ACC112 (cell line): Measurements from ENCODE around the gene ANGPTL3.
"Not testable (repeated sequence)": the region's sequence is repeated elsewhere in the genome, so short reads cannot be mapped to it uniquely, and the experiment has no call there.

Experiments used
- H2AFZ ChIP-seq: fragments of 200-600 bp; sonication (generic); one replicate; pipeline ENCODE4 v1.6.0; 2017; ENCODE audit warnings: antibody characterized with exemption, low read length; ENCODE audit not compliant: unreplicated experiment
- H3K27ac ChIP-seq: fragments of 200-600 bp; sonication (generic); 2 replicates; pipeline ENCODE4 v1.5.1; 2014; ENCODE audit warnings: low read depth, mild to moderate bottlenecking, antibody characterized with exemption, low read length, moderate library complexity
- H3K27me3 ChIP-seq: fragments of 200-600 bp; sonication (generic); 2 replicates; pipeline ENCODE4 v1.6.1; 2014; ENCODE audit warnings: mild to moderate bottlenecking, antibody characterized with exemption, low read length, moderate library complexity, mixed read lengths; ENCODE audit not compliant: insufficient read depth
- H3K36me3 ChIP-seq: fragments of 200-600 bp; sonication (generic); 2 replicates; pipeline ENCODE4 v1.6.1; 2016; ENCODE audit warnings: mild to moderate bottlenecking, antibody characterized with exemption, low read length, moderate library complexity, mixed read lengths; ENCODE audit not compliant: insufficient read depth
- H3K4me1 ChIP-seq: fragments of 200-600 bp; sonication (generic); one replicate; pipeline ENCODE4 v1.6.1; 2016; ENCODE audit warnings: low read length, mixed read lengths; ENCODE audit not compliant: insufficient read depth, unreplicated experiment, control insufficient read depth
- H3K4me3 ChIP-seq: fragments of 200-600 bp; sonication (generic); 2 replicates; pipeline ENCODE4 v1.5.1; 2014; ENCODE audit warnings: mild to moderate bottlenecking, low read depth, low read length
- H3K79me2 ChIP-seq: fragments of 200-600 bp; sonication (generic); one replicate; pipeline ENCODE4 v1.6.0; 2016; ENCODE audit warnings: low read length; ENCODE audit not compliant: control insufficient read depth, unreplicated experiment, insufficient read depth

Gene ANGPTL3

GRCh38 chr1:62590255-62590969, 6.9 kb upstream of the ANGPTL3 start:
- no peaks in the 10 kb centered on the region for H3K79me2 ChIP-seq
- H3K4me3 ChIP-seq: no peak overlapping the region
- H2AFZ ChIP-seq: no peak overlapping the region
- peaks cover 5% of the 10 kb centered on the region for H3K4me1 ChIP-seq
- H3K36me3 ChIP-seq: peaks cover 9% of the 10 kb centered on the region; the same call in 1 of the 2 replicates
- no peaks in the 10 kb centered on the region for H3K27me3 ChIP-seq
- no peak overlapping the region for H3K27ac ChIP-seq

DNA sequence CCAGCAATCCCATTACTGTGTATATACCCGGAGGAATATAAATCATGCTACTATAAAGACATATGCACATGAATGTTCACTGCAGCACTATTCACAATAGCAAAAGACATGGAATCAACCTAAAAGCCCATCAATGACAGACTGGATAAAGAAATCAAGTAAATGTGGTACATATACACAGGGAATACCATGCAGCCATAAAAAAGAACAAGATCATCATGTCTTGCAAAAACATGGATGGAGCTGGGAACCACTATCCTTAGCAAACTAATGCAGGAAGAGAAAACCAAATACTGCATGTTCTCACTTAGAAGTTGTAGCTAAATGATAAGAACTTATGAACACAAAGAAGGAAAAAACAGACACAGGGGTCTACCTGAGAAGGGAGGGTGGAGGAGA, 6.4 kb upstream of the ANGPTL3 start:
- H3K36me3 ChIP-seq: peaks cover 7% of the 10 kb centered on the region; the same call in 1 of the 2 replicates
- no peaks in the 10 kb centered on the region for H3K79me2 ChIP-seq
- H3K27me3 ChIP-seq: no peaks in the 10 kb centered on the region
- no peak overlapping the region for H3K4me3 ChIP-seq
- no peak overlapping the region for H3K27ac ChIP-seq
- peaks cover 5% of the 10 kb centered on the region for H3K4me1 ChIP-seq
- no peak overlapping the region for H2AFZ ChIP-seq

DNA sequence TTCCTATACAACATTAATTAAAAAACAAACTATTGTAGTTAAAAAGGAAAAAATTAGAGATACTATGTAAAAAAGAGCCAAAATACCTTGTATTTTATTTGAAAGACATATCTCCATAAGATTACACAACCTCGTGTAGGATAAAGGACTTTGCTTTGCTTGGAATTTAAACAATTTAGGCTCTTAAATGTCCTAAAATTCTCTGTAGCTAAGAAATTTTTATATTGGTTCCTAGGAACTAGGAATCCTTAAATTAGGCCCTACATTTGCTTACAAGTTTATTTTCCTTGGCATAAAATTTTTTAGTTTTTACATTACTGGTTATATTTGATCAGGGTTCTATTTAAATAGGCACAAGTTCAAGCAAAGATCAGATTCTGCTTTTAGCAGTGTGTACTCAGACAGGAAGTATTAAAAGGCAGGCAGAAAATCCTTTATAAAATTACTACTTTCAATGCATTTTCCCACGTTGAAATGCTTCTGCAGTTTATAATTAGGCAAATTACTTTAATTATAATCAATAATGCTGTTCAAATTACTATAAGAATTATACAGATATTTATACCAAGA, 3.4 kb upstream of the ANGPTL3 start:
- Histone ChIP-seq H3K36me3 (no peaks in the 10 kb centered on the region), H3K27me3 (no peaks in the 10 kb centered on the region), H3K4me1 (peaks cover 3% of the 10 kb centered on the region), H3K4me3 (no peak overlapping the region), H2AFZ (no peak overlapping the region), H3K79me2 (no peaks in the 10 kb centered on the region), H3K27ac (no peak overlapping the region)

DNA sequence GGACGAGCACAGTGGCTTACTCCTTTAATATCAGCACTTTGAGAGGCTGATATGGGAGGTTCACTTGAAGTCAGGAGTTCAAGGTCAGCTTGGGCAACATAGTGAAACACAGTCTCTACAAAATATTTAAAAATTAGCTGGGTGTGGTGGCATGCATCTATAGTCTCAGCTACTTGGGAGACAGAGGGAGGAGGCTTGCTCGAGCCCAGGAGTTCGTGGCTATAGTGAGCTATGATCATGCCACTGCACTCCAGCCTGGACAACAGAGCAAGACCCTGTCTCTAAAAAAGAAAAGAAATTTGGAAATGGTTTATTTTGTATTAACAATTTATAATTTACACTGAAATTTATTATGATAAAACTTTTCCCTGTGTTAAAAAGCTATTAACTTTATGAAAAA, 1.7 kb upstream of the ANGPTL3 start:
- no peaks in the 10 kb centered on the region for H3K4me1 ChIP-seq
- H3K27ac ChIP-seq: no peak overlapping the region
- no peaks in the 10 kb centered on the region for H3K27me3 ChIP-seq
- H3K36me3 ChIP-seq: no peaks in the 10 kb centered on the region
- H3K79me2 ChIP-seq: no peaks in the 10 kb centered on the region
- H2AFZ ChIP-seq: no peak overlapping the region
- H3K4me3 ChIP-seq: no peak overlapping the region

GRCh38 chr1:62599044-62599443, 1.7 kb downstream of the ANGPTL3 start:
- Histone ChIP-seq H3K27me3 (no peaks in the 10 kb centered on the region), H3K4me1 (peaks cover 3% of the 10 kb centered on the region), H3K4me3 (no peak overlapping the region), H2AFZ (no peak overlapping the region), H3K36me3 (no peaks in the 10 kb centered on the region), H3K79me2 (no peaks in the 10 kb centered on the region), H3K27ac (no peak overlapping the region)

GRCh38 chr1:62601457-62601856, 4.1 kb downstream of the ANGPTL3 start:
- H3K36me3 ChIP-seq: no peaks in the 10 kb centered on the region
- H3K27ac ChIP-seq: peak overlapping the region; percentile 58; the same call in 1 of the 2 replicates
- no peak overlapping the region for H3K4me3 ChIP-seq
- no peaks in the 10 kb centered on the region for H3K27me3 ChIP-seq
- no peaks in the 10 kb centered on the region for H3K79me2 ChIP-seq
- no peak overlapping the region for H2AFZ ChIP-seq
- H3K4me1 ChIP-seq: peaks cover 3% of the 10 kb centered on the region

DNA sequence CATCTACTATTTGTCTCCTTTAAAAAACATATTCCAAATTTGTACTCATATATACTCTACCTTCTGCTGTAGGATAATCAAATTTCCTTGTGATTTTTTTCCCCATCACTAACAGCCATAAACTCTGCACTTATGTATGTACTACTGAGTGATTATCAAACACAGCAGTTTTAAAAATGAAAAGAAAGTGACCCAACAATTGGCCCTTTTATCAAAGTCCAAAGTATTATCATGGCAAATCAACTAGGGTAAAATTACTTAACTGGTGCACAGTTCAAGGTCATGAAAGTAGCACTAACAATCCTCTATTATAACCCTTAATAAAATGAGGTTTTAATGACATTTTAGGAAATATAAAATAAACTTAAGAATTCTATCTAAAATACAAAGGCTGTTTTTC, 11.6 kb downstream of the ANGPTL3 start:
- peaks cover 4% of the 10 kb centered on the region for H3K4me1 ChIP-seq
- no peak overlapping the region for H2AFZ ChIP-seq
- H3K36me3 ChIP-seq: peaks cover 9% of the 10 kb centered on the region; the same call in 1 of the 2 replicates
- no peak overlapping the region for H3K4me3 ChIP-seq
- H3K79me2 ChIP-seq: no peaks in the 10 kb centered on the region
- H3K27ac ChIP-seq: no peak overlapping the region
- H3K27me3 ChIP-seq: no peaks in the 10 kb centered on the region

- H3K27me3 ChIP-seq, H3K4me3 ChIP-seq, H2AFZ ChIP-seq, H3K36me3 ChIP-seq, H3K27ac ChIP-seq, H3K79me2 ChIP-seq, H3K4me1 ChIP-seq: not testable (repeated sequence)
Measured at GRCh38 chr1:62610588-62610987, 13.3 kb downstream of the ANGPTL3 start.

- peaks cover 9% of the 10 kb centered on the region for H3K36me3 ChIP-seq
- H3K27ac ChIP-seq: no peak overlapping the region
- no peaks in the 10 kb centered on the region for H3K27me3 ChIP-seq
- H3K4me1 ChIP-seq: peaks cover 6% of the 10 kb centered on the region
- H3K79me2 ChIP-seq: no peaks in the 10 kb centered on the region
- no peak overlapping the region for H3K4me3 ChIP-seq
- H2AFZ ChIP-seq: no peak overlapping the region
Measured at GRCh38 chr1:62612770-62613169, 15.4 kb downstream of the ANGPTL3 start.

- H3K27ac ChIP-seq: no peak overlapping the region
- H3K79me2 ChIP-seq: no peaks in the 10 kb centered on the region
- peaks cover 6% of the 10 kb centered on the region for H3K4me1 ChIP-seq
- H3K36me3 ChIP-seq: peaks cover 14% of the 10 kb centered on the region
- no peak overlapping the region for H2AFZ ChIP-seq
- no peaks in the 10 kb centered on the region for H3K27me3 ChIP-seq
- H3K4me3 ChIP-seq: no peak overlapping the region
Measured at GRCh38 chr1:62613325-62613727, 16.0 kb downstream of the ANGPTL3 start.

DNA sequence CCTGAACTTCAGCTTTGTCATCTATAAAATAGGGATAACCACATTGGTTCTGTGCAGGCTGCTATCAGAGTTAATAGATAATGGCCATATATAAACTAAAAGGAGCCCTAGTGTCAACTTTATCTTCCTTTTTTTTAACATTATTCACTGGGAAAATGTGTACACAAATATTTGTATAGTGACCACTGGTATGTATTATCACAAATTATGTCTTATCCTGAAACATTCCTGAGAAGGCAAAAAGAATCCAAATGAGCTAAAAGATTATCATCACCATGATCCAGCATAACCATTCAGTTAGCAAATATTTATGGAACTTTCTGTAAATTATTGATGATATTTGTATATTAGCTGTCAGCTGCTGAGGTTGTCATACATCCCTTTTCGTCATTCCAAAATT, 16.6 kb downstream of the ANGPTL3 start:
- Histone ChIP-seq H3K79me2 (no peaks in the 10 kb centered on the region), H3K4me1 (peaks cover 6% of the 10 kb centered on the region), H3K27ac (no peak overlapping the region), H3K36me3 (peaks cover 15% of the 10 kb centered on the region), H2AFZ (no peak overlapping the region), H3K27me3 (no peaks in the 10 kb centered on the region), H3K4me3 (no peak overlapping the region)
